K562 (cell line): ENCODE results near the gene BIK. TPM values are rescaled to one million over a fixed set of nuclear protein-coding genes. Genes with fewer than 3 reads are reported as not detected.

Source experiments
- ARID2 ChIP-seq: fragments of 450-650 bp; IDR thresholded peaks from 2 replicates; pipeline ENCODE4 v1.6.1; 2017; ENCODE audit warnings: antibody characterized with exemption, mild to moderate bottlenecking
- CTBP1 ChIP-seq: fragments of 450-650 bp; IDR thresholded peaks from 2 replicates; pipeline ENCODE4 v1.6.1; 2016; ENCODE audit warnings: borderline replicate concordance
- CUX1 ChIP-seq: fragments of 200-800 bp; sonication (Bioruptor generic); IDR thresholded peaks from 2 replicates; pipeline ENCODE4 v1.6.1; 2016; ENCODE audit warnings: missing genetic modification characterization, missing compliant biosample characterization
- EP300 ChIP-seq: IDR thresholded peaks from 2 replicates; pipeline ENCODE4 v1.6.1; 2012; ENCODE audit warnings: low read length, improper control_type of control experiment
- HDAC1 ChIP-seq, 2 experiments: fragments of 450-650 bp; IDR thresholded peaks; 2 replicates each; pipeline ENCODE4 v1.6.1; 2016 to 2017; ENCODE audit warnings: inconsistent platforms in 1 of 2, mild to moderate bottlenecking in 1 of 2, moderate library complexity in 1 of 2
- NFIX ChIP-seq: fragments of 250-450 bp; sonication (Bioruptor Pico); IDR thresholded peaks from 2 replicates; pipeline ENCODE4 v1.4.0; 2020; ENCODE audit warnings: low read depth, mild to moderate bottlenecking, moderate library complexity
- NFRKB ChIP-seq: fragments of 450-650 bp; IDR thresholded peaks from 2 replicates; pipeline ENCODE4 v1.6.1; 2016; ENCODE audit warnings: low read depth
- SMAD1 ChIP-seq: fragments of 150-350 bp; IDR thresholded peaks from 2 replicates; pipeline ENCODE4 v1.6.1; 2014; ENCODE audit warnings: low read length, low read depth; ENCODE audit not compliant: partially characterized antibody
- ZNF41 ChIP-seq: fragments of 250-450 bp; sonication (Bioruptor Pico); conservative IDR thresholded peaks from 2 replicates; pipeline ENCODE4 v1.4.0; 2020; ENCODE audit warnings: mild to moderate bottlenecking
- ZNF518B ChIP-seq: fragments of 250-450 bp; sonication (Bioruptor Pico); IDR thresholded peaks from 2 replicates; pipeline ENCODE4 v1.5.0; 2021; ENCODE audit warnings: mild to moderate bottlenecking, moderate library complexity
- ZNF586 ChIP-seq: fragments of 450-650 bp; formaldehyde crosslinking; conservative IDR thresholded peaks from 2 replicates; pipeline ENCODE4 v1.4.0; 2020; ENCODE audit warnings: mild to moderate bottlenecking, moderate library complexity
- ZZZ3 ChIP-seq: fragments of 450-650 bp; IDR thresholded peaks from 2 replicates; pipeline ENCODE4 v1.6.1; 2016; ENCODE audit warnings: antibody characterized with exemption, mild to moderate bottlenecking, moderate library complexity
- polyA plus RNA-seq, 8 experiments: library from polyadenylated mRNA; depleted of rRNA in 4 of 8; stranded (reverse) in 5 of 8; unstranded in 3 of 8; fragments of >200 nt; fragmentation: Nextera tagmentation in 2 of 8; fragmentation: Illumina TruSeq in 1 of 8; extraction: Ambion mirVana in 2 of 8; extraction: Trizol in 1 of 8; gene quantifications; 2 replicates each; pipeline versions ENCODE4 v1.2.1 to v1.2.3, GENCODE V29; 2011 to 2014; ENCODE audit warnings: inconsistent platforms in 1 of 8, missing spikeins in 1 of 8
- total RNA-seq, 7 experiments: library from RNA; depleted of rRNA in 6 of 7; stranded (reverse); fragments of >200 nt in 6 of 7; fragmentation: Illumina TruSeq in 2 of 7; extraction: Trizol in 2 of 7; gene quantifications; 2 replicates each; pipeline versions ENCODE4 v1.2.1 to v1.2.3, GENCODE V29; 2011 to 2021; ENCODE audit warnings: low replicate concordance in 1 of 7
- TF ChIP-seq, protein P1 (sequence below): sonication (generic); formaldehyde crosslinking; IDR thresholded peaks from 2 replicates; pipeline ENCODE4 v1.8.0; 2022; ENCODE audit warnings: mild to moderate bottlenecking, low read depth, missing genetic modification reagents
- TF ChIP-seq, protein P2 (sequence below), 2 experiments: fragments of 450-650 bp; IDR thresholded peaks; 2 replicates each; pipeline ENCODE4 v1.6.1; 2018; ENCODE audit warnings: mild to moderate bottlenecking in 2 of 2, low read depth in 1 of 2; ENCODE audit not compliant: partially characterized antibody in 2 of 2

BIK gene
- total and polyA plus RNA-seq, 9 of the 15 experiments (the other 6 are each of a cell fraction or from before 2014, with no cell fraction given) = 0.08 to 0.23 (median 0.18) TPM; not detected in 4

DNA sequence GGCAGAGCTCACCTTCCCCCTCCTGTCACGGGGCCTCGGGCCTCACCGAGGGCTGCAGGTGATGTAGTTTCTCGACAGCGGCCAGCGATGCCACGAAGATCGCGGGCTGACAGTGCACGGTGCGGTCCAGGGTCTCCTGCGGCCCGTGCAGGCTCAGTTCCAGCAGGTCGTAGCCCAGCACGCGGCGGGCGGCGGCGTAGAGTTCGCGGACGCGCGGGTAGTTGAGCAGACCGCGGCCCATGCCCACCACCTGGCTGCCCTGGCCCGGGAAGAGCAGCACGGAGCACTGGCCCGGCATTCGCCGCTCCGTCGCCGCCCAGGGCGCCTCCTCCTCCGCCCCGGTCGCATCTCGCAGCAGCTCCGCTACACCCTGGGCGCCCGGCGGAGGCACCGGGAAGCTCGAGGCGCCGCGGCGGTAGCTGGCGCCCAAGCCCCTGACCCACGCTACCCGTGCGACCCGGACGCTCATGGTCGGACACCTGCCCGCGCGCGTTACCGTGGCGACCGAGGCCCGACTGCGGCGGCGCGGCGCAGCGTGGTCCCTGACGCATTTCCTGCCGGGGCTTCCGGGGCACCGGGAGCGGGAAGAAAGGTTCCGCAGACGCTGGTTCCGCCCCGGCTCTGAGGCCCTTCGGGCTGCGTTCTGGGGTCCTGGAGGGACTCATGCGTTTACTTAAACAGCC is 32.5 kb downstream of the BIK start, which contains the start of gene MCAT (continued):
- no peak for TF ChIP-seq SMAD1
- no peak for TF ChIP-seq CUX1 (CRISPR knock-in tag)
- TF ChIP-seq HDAC1 (IDR thresholded peaks at IDR 0.05) = peak in 1 of 2 experiments; percentile 92; a peak in 1 of 4 replicates
- no peak for TF ChIP-seq NFIX
- no peak for TF ChIP-seq ZNF41
- TF ChIP-seq EP300 = no peak
- no peak for TF ChIP-seq ZNF586 (CRISPR knock-in tag)
- no peak for TF ChIP-seq NFRKB
- no peak for TF ChIP-seq ARID2
- TF ChIP-seq, protein P1, sequence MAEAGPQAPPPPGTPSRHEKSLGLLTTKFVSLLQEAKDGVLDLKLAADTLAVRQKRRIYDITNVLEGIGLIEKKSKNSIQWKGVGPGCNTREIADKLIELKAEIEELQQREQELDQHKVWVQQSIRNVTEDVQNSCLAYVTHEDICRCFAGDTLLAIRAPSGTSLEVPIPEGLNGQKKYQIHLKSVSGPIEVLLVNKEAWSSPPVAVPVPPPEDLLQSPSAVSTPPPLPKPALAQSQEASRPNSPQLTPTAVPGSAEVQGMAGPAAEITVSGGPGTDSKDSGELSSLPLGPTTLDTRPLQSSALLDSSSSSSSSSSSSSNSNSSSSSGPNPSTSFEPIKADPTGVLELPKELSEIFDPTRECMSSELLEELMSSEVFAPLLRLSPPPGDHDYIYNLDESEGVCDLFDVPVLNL = no peak
- TF ChIP-seq ZNF518B = no peak
- peak; percentile 49; the same call in 1 of the 2 replicates for TF ChIP-seq CTBP1
- TF ChIP-seq ZZZ3 = no peak
- TF ChIP-seq, protein P2, sequence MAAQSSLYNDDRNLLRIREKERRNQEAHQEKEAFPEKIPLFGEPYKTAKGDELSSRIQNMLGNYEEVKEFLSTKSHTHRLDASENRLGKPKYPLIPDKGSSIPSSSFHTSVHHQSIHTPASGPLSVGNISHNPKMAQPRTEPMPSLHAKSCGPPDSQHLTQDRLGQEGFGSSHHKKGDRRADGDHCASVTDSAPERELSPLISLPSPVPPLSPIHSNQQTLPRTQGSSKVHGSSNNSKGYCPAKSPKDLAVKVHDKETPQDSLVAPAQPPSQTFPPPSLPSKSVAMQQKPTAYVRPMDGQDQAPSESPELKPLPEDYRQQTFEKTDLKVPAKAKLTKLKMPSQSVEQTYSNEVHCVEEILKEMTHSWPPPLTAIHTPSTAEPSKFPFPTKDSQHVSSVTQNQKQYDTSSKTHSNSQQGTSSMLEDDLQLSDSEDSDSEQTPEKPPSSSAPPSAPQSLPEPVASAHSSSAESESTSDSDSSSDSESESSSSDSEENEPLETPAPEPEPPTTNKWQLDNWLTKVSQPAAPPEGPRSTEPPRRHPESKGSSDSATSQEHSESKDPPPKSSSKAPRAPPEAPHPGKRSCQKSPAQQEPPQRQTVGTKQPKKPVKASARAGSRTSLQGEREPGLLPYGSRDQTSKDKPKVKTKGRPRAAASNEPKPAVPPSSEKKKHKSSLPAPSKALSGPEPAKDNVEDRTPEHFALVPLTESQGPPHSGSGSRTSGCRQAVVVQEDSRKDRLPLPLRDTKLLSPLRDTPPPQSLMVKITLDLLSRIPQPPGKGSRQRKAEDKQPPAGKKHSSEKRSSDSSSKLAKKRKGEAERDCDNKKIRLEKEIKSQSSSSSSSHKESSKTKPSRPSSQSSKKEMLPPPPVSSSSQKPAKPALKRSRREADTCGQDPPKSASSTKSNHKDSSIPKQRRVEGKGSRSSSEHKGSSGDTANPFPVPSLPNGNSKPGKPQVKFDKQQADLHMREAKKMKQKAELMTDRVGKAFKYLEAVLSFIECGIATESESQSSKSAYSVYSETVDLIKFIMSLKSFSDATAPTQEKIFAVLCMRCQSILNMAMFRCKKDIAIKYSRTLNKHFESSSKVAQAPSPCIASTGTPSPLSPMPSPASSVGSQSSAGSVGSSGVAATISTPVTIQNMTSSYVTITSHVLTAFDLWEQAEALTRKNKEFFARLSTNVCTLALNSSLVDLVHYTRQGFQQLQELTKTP (IDR thresholded peaks at IDR 0.05; ENCODE audit: low read depth in 1 of 2, partially characterized antibody in 2 of 2) = no peak
